Measurements from ENCODE around the gene MOB3C.
A peak's percentile ranks its signal among the peaks of the same experiment; 100 is the strongest.
"Not testable (repeated sequence)": the region's sequence is repeated elsewhere in the genome, so short reads cannot be mapped to it uniquely, and the experiment has no call there.

Gene MOB3C

GRCh38 chr1:46616277-46617107 is at the start of gene MOB3C:
Gene MOB3C, minus strand, starts transcription at chr1:46616811. Its CDS starts 3,490 bp downstream, at chr1:46613321.
- DNase-seq (ENCODE audit: low read depth), result peak; percentile 44

DNA sequence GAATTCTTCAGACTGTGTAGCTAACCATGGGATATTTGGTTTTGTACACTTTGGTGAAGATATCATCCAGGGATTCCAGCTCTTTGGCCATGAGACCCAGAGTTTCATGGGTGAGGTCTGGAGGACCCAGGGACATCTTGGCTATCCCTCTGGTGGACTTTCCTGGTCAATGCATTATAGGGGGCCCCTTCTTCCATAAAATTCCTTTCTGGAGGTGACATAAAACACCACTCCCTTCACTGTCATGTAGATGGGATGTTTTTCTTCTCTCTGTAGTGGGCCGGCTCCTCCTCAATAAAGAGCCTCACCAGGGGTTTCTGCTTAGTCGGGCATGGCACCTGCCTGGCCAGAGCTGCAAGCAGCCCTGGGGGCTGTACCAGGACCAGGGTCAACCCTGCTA is 49.4 kb upstream of the MOB3C start:
- DNase-seq (ENCODE audit: low read depth), result no peak

DNA sequence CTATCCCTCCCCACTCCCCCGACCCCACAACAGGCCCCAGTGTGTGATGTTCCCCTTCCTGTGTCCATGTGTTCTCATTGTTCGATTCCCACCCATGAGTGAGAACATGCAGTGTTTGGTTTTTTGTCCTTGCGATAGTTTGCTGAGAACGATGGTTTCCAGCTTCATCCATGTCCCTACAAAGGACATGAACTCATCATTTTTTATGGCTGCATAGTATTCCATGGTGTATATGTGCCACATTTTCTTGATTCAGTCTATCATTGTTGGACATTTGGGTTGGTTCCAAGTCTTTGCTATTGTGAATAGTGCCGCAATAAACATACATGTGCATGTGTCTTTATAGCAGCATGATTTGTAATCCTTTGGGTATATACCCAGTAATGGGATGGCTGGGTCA is 46.3 kb upstream of the MOB3C start:
- DNase-seq (ENCODE audit: low read depth), result not testable (repeated sequence)

DNA sequence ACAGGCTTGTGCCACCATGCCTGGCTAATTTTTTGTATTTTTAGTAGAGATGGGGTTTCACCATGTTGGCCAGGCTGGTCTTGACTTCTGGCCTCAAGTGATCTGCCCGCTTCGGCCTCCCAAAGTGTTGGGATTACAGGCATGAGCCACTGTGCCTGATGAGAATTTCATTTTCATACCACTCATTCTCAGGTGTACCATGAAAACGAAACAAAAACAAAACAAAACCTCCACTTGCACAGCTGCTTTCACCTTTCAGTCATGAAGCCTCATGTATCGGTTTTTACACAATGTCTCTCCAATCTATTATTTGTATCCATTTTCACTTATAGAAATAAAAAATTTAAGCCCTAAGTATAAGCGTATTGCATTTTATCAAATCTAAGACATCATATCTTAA is 43.5 kb upstream of the MOB3C start:
- not testable (repeated sequence) for DNase-seq (ENCODE audit: low read depth)

GRCh38 chr1:46659307-46659870 is 42.8 kb upstream of the MOB3C start:
- DNase-seq (ENCODE audit: low read depth), result no peak

DNA sequence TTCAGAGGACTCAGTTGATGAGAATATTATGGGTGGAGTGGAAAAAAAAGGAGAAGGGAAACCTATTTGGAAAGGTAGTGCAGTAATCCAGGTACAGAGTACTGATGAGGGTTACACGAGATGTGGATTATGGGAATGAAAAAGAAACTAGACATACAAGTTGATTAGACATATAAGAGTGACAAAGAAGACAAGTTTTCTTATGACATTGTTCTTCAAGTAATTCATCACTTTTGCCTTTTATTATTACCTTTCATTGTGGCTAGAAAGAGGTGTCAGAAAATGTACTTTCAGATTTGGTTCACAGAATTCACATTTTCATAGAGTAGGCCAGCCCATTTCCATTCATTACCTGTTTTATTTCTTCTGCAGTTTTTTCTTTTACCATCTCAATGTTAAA is 41.2 kb upstream of the MOB3C start:
- DNase-seq (ENCODE audit: low read depth), result no peak

DNA sequence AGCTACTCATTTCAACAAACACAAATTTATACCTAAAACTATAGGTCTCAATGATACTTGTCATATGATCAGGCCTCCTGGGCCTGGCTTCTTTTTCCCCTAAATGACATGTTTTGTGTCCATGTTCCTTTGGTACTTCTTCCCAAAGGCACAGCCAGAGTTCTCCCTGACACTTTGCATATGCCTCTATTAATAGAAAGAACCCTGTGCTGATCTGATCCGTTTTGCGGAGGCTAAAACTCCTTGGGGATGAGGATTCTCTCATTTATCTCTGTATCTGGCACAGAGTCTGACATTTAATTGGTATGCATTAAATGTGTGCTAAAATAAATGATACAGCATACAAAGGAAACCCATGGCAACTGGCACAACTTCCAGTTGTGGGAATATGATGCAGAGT is 40.0 kb upstream of the MOB3C start:
- DNase-seq (ENCODE audit: low read depth), result no peak

- no peak for DNase-seq (ENCODE audit: low read depth)
Observed at GRCh38 chr1:46655848-46656247, 39.2 kb upstream of the MOB3C start.

- DNase-seq (ENCODE audit: low read depth), result not testable (repeated sequence)
Observed at GRCh38 chr1:46654698-46655097, 38.1 kb upstream of the MOB3C start.

DNA sequence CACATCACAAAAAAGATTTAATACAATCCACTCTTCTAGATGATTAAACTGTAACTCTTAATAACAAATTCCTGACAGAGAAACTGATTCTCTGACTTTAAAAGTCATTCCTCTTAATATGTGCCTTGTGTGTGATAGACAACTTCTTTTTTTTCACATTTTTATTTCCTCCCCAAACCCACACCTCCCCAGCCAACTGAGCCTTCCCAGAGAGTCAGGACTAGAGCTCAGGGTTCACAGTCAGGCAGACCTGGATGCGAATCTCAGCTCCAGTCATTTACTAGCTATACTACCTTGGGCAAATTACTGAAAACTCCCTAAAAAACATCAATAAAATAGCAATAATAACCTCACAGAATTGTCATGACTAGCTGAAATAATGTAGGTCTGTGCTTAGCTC is 37.4 kb upstream of the MOB3C start:
- no peak for DNase-seq (ENCODE audit: low read depth)

- DNase-seq (ENCODE audit: low read depth), result no peak
Observed at GRCh38 chr1:46653405-46653958, 36.9 kb upstream of the MOB3C start.

DNA sequence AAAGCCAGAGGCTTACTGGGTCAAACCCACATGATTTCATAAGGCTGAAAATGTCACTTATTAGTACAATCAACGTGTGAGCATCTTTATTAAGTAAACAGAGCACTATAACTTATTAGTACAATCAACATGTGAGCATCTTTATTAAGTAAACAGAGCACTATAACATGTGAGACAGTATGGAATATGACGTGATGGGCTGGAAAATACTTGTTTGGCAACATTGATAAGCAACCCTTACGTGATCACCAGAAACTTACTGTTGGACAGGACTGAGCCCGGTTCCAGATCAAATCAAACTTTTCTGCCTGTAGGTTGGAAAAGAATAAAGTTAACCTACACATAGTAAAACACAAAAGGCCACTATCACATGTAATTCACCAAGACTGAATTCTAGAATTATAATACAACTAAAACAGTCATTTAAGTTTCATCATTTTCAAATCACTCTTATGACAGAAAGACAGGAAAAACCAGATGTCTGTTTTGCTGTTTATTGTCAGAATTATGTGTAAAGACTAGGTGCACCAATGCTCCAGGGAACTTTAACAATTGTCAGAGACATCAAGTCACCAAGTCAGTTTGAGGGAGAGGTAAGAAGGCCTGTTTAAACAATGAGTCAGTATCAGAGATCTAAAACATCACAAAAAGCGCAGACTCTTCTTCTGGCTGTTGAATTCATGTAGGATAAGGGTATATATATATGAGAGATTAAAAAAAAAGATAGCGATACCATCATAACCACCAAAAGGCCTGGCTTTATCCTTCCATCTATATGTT is 35.9 kb upstream of the MOB3C start:
- DNase-seq (ENCODE audit: low read depth), result no peak

DNA sequence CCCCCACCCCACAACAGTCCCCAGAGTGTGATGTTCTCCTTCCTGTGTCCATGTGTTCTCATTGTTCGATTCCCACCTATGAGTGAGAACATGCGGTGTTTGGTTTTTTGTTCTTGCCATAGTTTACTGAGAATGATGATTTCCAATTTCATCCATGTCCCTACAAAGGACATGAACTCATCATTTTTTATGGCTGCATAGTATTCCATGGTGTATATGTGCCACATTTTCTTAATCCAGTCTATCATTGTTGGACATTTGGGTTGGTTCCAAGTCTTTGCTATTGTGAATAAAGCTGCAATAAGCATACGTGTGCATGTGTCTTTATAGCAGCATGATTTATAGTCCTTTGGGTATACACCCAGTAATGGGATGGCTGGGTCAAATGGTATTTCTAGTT is 34.5 kb upstream of the MOB3C start:
- DNase-seq (ENCODE audit: low read depth), result not testable (repeated sequence)

GRCh38 chr1:46650491-46650890 is 33.9 kb upstream of the MOB3C start:
- no peak for DNase-seq (ENCODE audit: low read depth)

- no peak for DNase-seq (ENCODE audit: low read depth)
Observed at GRCh38 chr1:46649764-46650163, 33.2 kb upstream of the MOB3C start.

DNA sequence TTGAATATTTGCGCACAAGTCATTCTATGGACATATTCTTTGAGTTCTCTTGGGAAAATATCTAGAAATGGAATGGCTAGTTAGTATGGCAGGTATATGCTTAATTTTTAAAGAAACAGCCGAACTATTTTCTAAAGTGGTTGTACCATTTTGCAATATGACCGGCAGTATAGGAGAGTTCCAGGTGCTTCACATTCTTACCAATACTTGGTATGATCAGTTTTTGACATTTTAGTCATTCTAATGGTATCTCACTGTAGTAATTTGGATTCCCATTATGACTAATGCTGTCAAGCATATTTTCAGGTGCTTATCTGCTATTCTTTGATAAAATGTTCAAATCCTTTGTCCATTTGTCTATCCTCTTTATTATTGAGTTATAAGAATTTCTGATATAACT is 31.0 kb upstream of the MOB3C start:
- DNase-seq (ENCODE audit: low read depth), result no peak

DNA sequence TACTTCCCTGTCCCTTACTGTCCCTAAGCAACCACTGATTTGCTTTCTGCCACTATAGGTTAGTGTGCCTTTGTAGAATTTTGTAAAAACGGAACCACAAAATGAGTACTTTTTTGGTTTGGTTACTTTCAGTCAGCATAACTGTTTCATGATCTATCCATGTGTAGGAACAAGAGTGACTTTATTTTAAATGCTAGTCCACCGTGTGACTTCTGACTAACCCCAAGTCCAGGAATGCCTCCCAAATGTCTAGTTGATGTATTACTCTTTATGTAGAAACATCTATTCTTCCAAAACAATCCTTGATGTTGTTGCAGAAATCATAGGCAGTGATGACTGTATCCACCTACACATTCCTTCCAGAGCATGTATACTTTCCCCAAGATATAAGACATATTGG is 30.2 kb upstream of the MOB3C start:
- no peak for DNase-seq (ENCODE audit: low read depth)

- DNase-seq (ENCODE audit: low read depth), result no peak
Observed at GRCh38 chr1:46646331-46646730, 29.7 kb upstream of the MOB3C start.

GRCh38 chr1:46645815-46646214 is 29.2 kb upstream of the MOB3C start:
- no peak for DNase-seq (ENCODE audit: low read depth)

- no peak for DNase-seq (ENCODE audit: low read depth)
Observed at GRCh38 chr1:46643368-46643775, 26.8 kb upstream of the MOB3C start.

DNA sequence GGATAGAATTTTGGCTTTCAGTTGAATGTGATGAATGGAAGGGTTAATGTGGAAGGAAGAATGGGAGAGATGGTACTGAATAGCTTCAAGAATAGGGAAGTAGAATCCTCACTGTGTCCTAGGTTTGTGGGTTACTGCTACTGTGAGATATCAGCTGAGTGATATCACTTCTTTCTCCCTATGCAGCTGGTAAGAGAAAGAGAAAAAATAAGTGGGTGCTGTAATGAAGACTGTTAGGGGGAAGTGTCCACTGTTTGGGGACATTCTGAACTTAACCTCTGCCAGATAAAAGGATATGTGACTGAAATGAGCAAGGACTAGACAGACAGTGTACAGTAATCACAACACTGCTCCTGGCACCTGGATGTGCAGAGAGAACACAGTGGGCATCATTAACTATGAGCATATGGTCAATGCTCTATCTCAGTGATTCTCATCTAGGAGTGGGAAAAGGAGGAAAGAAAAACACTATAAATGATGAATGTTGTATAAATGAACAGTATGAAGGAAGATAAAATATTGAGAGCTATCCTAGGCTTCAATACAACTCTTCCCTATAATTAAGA is 25.6 kb upstream of the MOB3C start:
- no peak for DNase-seq (ENCODE audit: low read depth)

DNA sequence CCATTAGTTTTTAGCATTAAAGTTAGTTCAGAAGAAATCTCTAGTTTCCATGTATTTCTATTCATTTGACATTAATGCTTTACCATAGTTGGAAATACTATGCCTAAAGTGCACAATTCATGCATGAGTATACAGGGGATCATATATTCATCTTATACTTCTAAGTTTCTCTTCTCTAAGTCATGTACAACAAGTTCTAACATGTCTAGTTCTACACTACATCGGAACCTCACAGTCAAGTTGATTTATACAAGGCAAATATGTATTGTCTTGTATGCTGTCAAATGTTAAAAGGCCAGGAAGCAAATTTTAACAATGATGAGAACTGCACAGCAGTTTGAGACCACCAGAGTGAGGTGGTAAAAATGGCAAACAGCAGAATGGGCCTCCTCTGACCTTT is 22.9 kb upstream of the MOB3C start:
- no peak for DNase-seq (ENCODE audit: low read depth)
